ENCODE data around the gene RNF39. TPM values are rescaled to one million over a fixed set of nuclear protein-coding genes. Genes with fewer than 3 reads are reported as not detected.
A peak's percentile ranks its signal among the peaks of the same experiment; 100 is the strongest.

The RNF39 gene
- total and polyA plus RNA-seq, 2 of the 13 experiments (the other 11 are each of a cell fraction or from before 2014, with no cell fraction given) = 0.13 to 1.8 TPM

GRCh38 chr6:30101444-30102413 lies 26.2 kb upstream of the RNF39 start (continued):
- no peak for TF ChIP-seq ZNF567 (CRISPR knock-in tag; IDR thresholded peaks at IDR 0.05; ENCODE audit: borderline replicate concordance)
- TF ChIP-seq SIX1 (CRISPR knock-in tag; IDR thresholded peaks at IDR 0.05; ENCODE audit: borderline replicate concordance) = 0 out of 2 replicates have a peak, but pooled peaks have one; percentile 5
- peak; percentile 58 for TF ChIP-seq FOSL2 (CRISPR knock-in tag; IDR thresholded peaks at IDR 0.05)
- peak; percentile 31; the same call in 1 of the 2 replicates for TF ChIP-seq KDM5A (IDR thresholded peaks at IDR 0.05; ENCODE audit: borderline replicate concordance, low read length)
- TF ChIP-seq STAT5B (CRISPR knock-in tag; IDR thresholded peaks at IDR 0.05) = peak; percentile 68; the same call in 1 of the 2 replicates
- no peak; the same call in 1 of the 2 replicates for TF ChIP-seq DDIT3 (CRISPR knock-in tag; IDR thresholded peaks at IDR 0.05)
- TF ChIP-seq PHF5A (CRISPR knock-in tag; IDR thresholded peaks at IDR 0.05; ENCODE audit: low read depth, unreplicated experiment) = peak; percentile 53
- no peak for TF ChIP-seq IRF9 (CRISPR knock-in tag; IDR thresholded peaks at IDR 0.05; ENCODE audit: borderline replicate concordance)
- no peak for TF ChIP-seq ZNF207 (IDR thresholded peaks at IDR 0.05; ENCODE audit: borderline replicate concordance)
- TF ChIP-seq SETDB1 (CRISPR knock-in tag; IDR thresholded peaks at IDR 0.05; ENCODE audit: borderline replicate concordance) = no peak
- TF ChIP-seq ARID4A (CRISPR knock-in tag; IDR thresholded peaks at IDR 0.05; ENCODE audit: borderline replicate concordance) = peak; percentile 83; the same call in 1 of the 2 replicates
- peak; percentile 47; the same call in 1 of the 2 replicates for TF ChIP-seq ZNF276 (CRISPR knock-in tag; IDR thresholded peaks at IDR 0.05; ENCODE audit: low read depth)
- no peak for TF ChIP-seq EZH2 (conservative IDR thresholded peaks at IDR 0.05; ENCODE audit: low read depth, low read length)
- no peak for TF ChIP-seq HOXA7 (CRISPR knock-in tag; IDR thresholded peaks at IDR 0.05)
- 0 out of 2 replicates have a peak, but pooled peaks have one; percentile 53 for TF ChIP-seq ZBTB2 (CRISPR knock-in tag; IDR thresholded peaks at IDR 0.05; ENCODE audit: low read depth)
- TF ChIP-seq ZNF691 (CRISPR knock-in tag; IDR thresholded peaks at IDR 0.05; ENCODE audit: borderline replicate concordance, low read depth) = 0 out of 2 replicates have a peak, but pooled peaks have one; percentile 19
- peak; percentile 83; the same call in 1 of the 2 replicates for TF ChIP-seq ZNF160 (CRISPR knock-in tag; IDR thresholded peaks at IDR 0.05)

Data from HepG2 (cell line).